Dermis microvascular lymphatic vessel endothelial cell (primary cell): ENCODE results near the gene DOCK3. TPM values are rescaled to one million over a fixed set of nuclear protein-coding genes. Genes with fewer than 3 reads are reported as not detected.
"Not testable (repeated sequence)": the region's sequence is repeated elsewhere in the genome, so short reads cannot be mapped to it uniquely, and the experiment has no call there.

ENCODE experiments used
- DNase-seq, 2 donors: peaks; one replicate each; pipeline versions ENCODE4 v3.0.0 to v3.0.0-alpha.2; 2010; ENCODE audit warnings: low read depth in 2 of 2
- total RNA-seq: library from RNA; depleted of rRNA; stranded (reverse); fragments of >200 nt; gene quantifications from 2 replicates; pipeline ENCODE4 v1.2.1, GENCODE V29; 2014

The DOCK3 gene
- total RNA-seq, 1 donor from 2014 or later = under 0.01 TPM

DNA sequence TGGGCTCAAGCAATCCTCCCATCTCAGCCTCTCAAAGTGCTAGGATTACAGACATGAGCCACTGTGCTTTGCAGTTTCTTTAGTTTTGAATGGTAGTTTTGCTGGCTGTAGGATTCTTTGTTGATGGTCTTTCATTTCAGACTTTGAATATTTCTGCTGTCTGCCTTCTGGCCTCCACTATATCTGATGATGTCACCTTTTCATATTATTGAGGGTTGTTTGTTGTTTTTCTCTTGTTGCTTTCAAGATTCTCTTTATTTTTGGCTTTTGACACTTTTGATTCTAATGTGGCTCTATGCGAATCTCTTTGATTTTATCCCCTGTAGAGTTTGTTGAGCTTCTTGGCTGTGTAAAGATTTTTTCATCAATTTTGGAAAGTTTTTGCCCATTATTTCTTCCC, 631.4 kb downstream of the DOCK3 start:
- DNase-seq = no peak

DNA sequence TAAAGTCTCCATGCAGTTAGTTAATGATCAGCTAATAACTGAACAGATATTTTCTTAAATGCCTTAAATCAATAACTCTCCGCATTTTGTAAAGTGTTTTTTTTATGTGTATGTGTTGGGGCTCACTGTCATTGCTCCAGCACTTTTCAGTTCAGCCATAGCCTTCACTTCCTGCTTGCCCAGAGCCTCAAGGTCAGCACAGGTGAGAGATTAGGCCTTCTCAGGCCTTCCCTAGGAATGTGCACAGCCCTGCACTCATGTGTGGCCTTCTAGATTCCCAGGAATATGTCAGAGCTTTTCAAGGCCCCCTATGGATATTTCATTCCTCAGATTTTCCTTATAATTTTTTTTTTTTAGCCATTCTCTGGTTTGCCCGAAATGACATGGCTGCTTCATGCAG, 632.7 kb downstream of the DOCK3 start:
- no peak for DNase-seq

DNA sequence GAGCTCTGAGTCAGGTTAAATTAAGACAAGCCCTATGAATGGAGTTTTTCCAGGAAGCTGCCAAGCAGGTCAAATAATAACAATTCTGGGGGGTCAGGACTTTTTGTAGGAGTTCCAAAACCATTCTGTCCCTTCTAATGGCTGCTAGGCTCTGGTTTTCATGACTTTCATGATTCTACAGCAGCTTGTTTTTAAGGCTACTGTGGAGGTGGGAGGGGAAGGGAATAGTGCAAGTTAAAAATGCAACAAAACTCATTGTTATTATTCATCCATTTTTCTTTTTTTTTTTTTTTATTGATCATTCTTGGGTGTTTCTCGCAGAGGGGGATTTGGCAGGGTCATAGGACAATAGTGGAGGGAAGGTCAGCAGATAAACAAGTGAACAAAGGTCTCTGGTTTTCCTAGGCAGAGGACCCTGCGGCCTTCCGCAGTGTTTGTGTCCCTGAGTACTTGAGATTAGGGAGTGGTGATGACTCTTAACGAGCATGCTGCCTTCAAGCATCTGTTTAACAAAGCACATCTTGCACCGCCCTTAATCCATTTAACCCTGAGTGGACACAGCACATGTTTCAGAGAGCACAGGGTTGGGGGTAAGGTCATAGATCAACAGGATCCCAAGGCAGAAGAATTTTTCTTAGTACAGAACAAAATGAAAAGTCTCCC, 633.3 kb downstream of the DOCK3 start:
- DNase-seq = not testable (repeated sequence)

DNA sequence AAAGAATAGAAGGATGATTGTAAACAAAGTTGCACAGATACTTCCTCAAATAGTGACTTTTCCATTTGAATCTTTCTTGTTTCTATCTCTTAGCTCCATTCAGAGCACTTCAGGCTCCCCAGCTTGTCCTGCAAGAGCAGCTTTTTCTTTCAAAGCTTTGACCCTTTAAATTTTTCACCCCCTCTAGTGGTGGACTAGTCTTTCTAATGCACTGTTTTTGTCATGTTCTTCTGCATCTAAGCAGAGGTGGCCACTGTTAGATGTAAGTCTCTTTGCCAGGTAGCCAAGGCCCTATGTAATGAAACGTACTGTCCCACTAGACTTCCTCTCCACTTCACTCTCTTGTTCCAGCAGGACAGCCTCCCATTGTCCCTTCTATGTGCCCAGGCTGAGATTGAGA, 636.3 kb downstream of the DOCK3 start:
- DNase-seq = peak; percentile 9 to 28

DNA sequence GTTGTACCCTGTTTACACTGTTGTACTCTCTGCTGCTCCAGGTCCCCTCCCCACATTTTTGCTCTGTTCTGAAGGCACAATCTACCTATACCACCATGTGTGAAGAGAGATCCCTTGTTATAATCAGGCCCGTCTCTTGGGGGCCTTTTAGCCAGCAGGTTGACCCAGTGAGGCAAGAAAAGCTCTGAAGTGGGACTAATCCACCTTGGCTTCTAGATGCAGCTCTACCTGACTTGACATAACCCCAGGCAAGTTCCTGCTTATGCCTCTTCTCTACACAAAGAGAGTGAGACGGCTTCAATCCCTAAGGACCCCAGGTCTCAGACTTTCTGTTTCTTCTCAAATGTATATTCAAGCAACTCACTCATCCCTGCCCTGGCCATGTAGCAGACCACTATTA, 653.5 kb downstream of the DOCK3 start:
- no peak for DNase-seq

DNA sequence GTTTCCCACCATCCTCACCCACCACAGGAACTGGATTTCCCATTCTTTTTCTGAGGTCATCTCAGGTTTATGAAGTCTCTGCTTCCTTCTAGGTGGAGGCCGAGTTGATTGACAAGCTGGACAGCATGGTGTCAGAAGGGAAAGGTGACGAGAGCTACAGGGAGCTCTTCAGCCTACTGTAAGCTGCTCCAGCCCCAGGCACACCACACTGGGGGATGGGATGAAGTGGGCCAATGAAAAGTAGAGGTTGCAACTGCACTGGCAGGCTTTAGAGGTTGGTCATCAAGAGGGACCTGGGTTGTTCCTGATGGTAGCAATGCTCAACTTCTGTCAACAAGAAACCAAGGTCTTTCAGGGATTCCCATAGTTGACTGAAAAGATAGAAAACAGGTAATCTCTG, 655.3 kb downstream of the DOCK3 start:
- DNase-seq = no peak

DNA sequence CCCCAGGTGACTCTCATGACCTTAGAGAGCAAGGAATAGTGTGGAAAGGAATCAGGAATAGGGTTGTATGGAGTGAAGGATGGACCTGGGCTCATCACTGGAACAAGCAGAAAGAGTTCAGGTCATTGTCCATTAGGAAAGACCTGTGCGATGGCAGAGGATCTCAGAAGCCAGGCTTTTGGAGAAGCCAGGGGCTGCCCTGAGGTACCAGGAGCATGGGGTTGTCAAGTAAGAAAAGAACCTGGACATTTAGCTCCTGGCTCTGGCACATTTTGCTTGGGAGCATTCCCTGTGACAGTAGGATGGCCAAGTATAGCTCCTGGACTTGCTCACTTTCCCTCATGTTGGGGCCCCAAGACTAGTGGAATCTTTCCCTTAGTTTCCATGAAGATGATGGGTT, 657.4 kb downstream of the DOCK3 start:
- DNase-seq = no peak

DNA sequence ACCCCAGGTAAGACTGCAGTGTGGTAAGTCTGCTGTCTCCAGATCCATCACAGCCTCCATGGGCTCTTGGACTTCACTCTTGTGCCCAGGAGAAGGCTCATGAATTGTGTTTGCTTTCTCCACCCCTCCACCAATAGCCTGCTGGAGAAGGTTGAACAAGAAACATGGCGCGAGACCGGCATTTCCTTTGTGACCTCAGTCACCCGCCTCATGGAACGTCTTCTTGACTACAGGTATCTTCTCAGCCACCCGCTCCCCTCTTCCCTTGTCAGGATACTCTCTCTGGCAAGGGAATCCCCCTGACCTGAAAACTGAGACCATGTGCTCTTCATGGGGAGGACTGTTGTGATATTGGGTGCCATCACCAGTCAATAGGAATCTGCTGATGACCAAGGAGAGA, 658.3 kb downstream of the DOCK3 start:
- DNase-seq = no peak

DNA sequence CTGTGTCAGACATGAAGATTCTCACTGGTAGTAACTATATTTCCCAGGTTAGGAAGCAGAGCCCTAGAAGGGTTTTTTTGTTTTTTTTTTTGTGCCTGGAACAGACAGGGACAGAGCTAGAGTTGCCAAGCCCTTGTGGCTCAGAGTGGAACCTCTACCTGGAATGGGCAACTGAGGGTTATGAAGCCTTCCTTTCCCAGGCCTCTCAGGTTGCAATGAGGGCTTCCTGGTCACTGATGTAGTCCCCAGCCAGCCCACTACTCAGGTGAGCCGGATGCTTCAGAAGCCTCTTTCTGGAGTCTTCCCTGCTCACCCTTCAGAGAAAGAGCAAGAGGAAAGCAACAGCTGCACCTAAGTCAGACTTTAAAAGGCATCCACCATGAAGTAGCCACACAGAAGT, 661.5 kb downstream of the DOCK3 start:
- no peak for DNase-seq

DNA sequence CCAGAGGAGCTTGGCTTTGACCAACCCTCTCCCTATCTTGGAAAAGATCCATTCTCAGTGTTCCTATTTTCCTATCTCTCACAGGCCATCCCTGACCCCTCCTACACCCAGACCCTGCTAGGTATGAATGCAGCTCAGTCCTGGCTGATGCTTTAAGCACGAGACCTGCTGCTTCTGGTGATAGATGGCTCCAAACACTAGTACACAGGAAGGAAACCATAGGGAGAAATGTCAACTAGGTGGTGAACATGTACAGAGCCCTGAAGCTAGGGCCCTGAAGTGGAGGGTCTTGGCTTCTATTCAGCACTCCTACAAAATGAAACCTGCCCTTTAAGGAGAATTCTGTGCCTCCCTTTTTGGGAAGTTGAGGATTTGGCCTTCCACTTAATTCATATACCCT, 662.9 kb downstream of the DOCK3 start:
- DNase-seq = no peak

DNA sequence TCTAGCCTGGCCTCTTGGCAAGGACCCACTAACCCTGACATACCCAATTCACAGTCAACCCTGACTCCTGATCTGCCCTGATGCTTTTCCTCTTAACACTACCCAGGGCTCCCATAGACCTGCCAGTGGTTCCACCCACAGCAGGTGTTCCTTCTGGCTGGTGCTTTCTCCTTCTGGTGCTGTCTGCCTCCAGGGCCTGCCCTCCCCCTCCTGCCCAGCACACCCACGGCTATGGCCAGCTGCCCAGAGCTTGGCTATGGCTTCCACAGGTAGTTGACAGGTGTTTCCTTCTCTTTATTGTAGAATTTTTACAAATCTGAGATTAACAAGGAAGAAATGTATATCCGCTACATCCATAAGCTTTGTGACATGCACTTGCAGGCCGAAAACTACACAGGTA, 663.9 kb downstream of the DOCK3 start:
- DNase-seq = no peak

DNA sequence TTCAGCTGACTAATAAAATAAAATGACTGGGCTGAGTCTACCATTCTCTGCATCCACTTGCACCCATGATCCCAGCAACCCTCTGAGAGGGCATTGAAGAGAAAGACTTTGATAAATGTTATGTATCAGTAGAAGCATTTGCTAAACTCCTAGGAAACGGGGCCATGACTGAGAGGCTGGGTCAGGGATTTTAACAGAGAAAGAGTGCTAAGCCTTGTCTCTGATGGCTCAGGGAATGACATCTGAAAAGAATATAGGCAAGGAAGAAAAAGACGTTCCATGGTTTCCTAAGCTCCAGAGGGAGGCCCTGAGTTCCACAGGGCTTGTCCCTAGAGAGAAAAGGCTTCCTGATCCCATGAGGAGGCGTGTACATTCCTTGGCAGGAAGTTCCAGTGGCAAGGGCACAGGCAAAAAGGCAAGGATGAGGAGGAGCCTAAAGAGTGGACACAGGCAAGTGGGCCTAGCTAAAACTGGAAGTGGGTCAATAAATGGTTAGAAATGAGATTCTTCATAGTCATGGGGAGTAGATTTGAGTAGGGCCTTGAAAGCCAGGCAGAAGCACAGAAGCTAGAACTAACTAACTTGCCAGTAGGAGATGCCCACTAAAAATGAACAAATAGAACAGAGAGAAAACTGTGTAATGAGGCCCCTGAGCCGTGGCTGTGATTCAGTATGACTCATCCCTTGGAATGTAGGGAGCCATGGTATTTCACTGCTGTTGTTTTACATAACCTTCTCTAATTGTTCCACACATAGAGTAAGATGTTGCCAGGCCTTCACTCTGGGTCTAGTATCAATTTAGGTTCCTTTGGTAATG, 665.5 kb downstream of the DOCK3 start:
- peak; percentile 58 to 89 for DNase-seq

DNA sequence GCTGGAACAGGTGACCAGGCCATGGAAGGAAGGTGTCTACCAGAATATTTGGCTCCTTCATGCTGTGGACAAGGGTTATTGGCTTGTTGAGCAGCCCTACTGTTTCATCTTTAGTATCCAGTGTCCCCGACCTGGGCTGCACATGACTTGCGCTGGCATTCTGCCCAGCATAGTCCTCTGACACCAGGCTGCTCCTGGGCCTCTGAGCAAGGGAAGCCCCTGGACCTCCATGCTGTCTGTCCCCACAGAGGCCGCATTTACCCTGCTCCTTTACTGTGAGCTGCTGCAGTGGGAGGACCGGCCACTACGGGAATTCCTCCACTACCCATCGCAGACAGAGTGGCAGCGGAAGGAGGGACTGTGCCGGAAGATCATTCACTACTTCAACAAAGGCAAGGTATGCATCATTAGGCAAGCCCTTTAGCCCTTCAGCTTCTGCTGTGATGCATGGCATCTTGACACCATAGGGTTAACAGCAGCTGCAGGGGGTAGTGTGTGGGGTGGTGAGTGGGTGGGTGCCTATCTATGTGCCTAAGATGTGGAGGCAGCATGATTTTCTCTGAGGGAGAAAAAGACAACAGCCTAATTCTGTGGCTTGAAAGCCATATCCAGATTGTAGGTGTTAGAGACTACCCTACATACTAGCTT, 666.4 kb downstream of the DOCK3 start:
- DNase-seq = peak; percentile 35 to 58

DNA sequence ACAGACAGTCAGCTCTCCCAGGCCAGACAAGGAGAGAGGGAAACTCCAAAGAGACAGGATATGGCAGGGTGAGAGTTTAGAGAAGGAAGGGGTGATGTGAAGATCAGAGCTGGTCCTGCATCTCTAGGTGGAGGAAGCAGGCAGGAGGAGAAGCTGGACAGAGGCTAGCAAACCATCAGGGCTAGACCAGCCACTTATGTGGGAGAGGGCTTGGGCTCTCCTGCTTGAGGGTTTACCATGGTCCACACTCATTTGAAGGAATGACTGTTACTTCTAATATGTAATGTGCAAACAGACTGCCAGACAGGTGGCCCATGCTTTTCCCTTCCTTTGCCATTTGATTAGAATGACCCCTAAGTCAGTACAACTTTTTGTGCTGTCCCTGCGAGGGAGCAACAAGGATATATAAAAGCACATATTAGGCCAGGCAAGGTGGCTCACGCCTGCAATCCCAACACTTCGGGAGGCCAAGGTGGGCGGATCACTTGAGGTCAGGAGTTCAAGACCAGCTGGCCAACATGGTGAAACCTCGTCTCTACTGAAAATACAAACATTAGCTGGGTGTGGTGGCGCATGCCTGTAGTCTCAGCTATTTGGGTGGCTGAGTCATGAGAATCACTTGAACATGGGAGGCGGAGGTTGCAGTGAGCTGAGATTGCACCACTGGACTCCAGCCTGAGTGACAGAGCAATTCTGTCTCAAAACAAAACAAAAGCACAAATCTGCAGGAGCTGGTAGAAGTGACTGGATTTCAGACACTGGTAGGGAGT, 669.4 kb downstream of the DOCK3 start:
- DNase-seq = no peak

DNA sequence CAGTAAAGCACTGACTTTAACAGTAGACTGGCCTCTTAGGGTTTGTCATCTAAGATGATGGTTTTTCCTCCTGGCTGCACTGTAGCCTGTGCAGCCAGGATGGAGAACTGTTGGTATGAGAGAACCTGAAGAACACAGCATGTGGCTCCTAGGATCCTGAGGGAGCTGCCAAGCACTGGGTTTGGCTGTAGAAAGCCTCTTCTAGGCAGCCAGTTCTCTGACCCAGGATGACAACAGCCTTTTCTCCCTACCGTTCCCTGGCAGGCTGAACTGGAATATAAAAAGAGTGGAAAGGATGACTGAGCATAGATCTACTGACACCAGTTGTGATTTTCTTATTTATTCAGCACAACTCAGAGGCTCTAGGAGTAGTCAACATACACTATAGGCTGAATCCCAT, 676.0 kb downstream of the DOCK3 start:
- DNase-seq = no peak

DNA sequence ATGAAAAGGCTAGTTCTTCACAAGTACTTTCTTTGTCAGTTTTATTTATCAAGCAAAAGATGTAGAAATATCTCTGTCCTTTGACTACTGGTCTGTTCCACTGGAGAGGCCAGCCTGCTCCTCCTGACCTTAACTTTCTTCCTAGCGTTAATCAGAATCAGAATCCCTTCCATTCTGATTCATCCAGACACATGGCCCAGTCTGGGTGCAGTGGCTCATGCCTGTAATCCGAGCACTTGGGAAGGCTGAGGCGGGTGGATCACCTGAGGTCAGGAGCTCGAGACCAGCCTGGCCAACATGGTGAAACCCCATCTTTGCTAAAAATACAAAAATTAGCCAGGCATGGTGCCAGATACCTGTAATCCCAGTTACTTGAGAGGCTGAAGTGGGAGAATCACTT, 678.4 kb downstream of the DOCK3 start:
- no peak for DNase-seq

DNA sequence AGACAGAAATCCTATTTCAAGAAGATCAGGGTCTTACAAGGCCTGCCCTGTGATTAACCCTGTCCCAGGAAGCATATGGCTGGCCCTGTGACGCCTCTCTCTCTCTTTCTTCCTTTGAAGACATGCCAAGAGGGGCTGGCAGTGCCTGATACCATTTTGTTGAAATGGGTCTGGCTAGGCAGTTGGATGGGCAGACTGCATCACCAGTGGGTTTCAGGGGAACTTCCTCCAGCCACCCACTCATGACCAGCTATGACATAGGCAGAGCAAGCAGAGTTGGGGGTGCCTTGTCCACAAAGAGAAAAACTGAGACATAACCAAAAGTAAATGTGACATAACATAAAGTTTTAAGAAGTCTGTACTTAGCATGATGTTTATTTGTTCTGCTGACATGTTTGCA, 679.0 kb downstream of the DOCK3 start:
- no peak for DNase-seq

DNA sequence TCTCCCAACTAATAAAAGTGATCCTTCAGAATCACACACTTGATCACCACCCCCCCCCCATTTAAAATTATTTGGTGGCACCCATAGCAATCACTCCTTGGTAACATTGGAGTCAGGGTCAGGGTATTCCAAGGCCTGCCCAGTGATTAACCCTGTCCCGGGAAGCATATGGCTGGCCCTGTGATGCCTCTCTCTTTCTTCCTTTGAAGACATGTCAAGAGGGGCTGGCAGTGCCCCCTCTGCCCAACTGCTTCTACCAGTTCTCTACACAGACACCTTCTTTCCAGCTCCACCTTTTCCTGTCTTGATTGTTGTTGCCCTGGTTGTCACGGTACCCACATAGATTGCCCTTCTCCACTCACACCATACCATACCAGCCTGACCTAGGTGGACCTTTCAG, 679.4 kb downstream of the DOCK3 start:
- DNase-seq = no peak

DNA sequence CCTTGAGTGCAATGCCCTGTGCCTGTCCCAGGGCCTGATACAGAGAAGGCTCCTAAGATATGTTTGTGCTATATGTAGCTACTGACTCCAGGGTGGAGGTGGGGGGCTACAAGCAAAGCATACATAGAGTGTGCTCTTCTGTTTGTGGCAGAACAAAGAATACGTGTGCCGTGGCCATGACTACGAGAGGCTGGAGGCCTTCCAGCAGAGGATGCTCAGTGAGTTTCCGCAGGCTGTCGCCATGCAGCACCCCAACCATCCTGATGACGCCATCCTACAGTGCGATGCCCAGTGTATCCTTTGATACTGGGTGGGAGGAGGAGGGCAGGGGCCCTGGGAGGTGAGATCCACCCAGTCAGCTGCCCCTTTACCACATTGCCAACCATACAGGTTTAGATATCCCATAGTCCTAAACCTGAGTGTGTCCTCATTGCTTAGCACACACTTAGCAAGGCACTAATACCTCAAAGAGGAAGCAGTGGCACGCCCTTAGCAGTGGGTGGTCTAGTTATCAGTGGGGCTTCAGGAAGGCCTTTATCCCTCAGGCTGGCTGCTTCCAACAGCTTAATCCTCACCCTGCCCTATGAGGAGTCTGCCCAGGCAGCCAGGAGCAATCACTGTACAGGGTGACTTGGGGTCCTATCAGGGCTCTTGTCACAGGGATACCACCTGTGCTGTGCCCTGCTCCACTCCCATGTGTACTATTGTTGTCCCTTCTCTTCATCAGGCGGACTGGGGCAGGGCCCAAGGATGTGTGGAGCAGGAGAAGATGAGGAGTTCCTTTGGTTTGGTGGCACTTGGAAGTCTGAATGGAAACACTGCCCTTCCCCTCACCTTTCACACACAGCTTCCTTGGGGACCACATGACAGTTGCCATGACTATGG, 680.2 kb downstream of the DOCK3 start:
- no peak for DNase-seq

DNA sequence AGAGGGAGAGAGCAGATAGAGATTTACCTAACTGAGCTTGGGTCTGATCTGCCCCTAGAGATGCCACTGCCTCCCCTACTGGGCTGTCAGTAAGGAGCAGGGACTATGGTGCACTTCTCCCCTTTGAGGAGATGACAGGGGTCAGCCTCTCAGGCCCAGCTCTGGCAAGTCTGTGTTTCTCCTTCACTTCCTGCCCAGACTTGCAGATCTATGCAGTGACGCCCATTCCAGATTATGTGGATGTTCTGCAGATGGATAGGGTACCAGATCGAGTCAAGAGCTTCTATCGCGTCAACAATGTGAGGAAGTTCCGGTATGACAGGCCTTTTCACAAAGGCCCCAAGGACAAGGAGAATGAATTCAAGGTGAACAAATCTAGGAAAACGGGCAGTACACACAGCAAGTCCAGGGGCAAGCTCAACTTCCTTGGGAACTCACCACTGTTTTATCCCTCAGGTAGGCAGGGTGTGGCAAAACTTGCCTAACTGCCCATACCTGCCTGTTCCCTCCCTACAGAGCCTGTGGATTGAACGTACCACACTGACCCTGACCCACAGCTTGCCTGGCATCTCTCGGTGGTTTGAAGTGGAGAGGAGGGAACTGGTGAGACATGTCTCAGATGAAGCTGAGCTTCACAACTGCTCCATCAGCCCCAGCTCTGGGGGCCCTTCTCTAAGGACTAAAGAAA, 681.3 kb downstream of the DOCK3 start:
- DNase-seq = no peak
